GM18505 (cell line): ENCODE data around the gene ZSCAN5A.
"Not testable (repeated sequence)": the region's sequence is repeated elsewhere in the genome, so short reads cannot be mapped to it uniquely, and the experiment has no call there.

ENCODE experiments used
- ATAC-seq: cut with Tn5 transposase; IDR thresholded peaks from one replicate; pipeline ENCODE4 v1.9.1; 2021; ENCODE audit not compliant: unreplicated experiment
- POLR2A ChIP-seq: IDR thresholded peaks from 4 replicates; pipeline ENCODE4 v1.6.1; 2011; ENCODE audit warnings: borderline replicate concordance; ENCODE audit not compliant: insufficient read depth, insufficient read length; ENCODE audit errors: extremely low read depth

Gene ZSCAN5A

GRCh38 chr19:56314381-56315076, at the start of gene ZSCAN5A:
ZSCAN5A (minus strand) TSS chr19:56314839; CDS start chr19:56225046, 89,793 bp downstream.
- ATAC-seq: peak; percentile 70
- peak; percentile 70 for TF ChIP-seq POLR2A

GRCh38 chr19:56360841-56361240, 46.2 kb upstream of the ZSCAN5A start:
- no peak for TF ChIP-seq POLR2A

GRCh38 chr19:56356944-56357343, 42.3 kb upstream of the ZSCAN5A start:
- ATAC-seq: no peak
- TF ChIP-seq POLR2A: no peak

More at GRCh38 chr19:56360841-56361240, 46.2 kb upstream of the ZSCAN5A start:
- no peak for ATAC-seq

- no peak for TF ChIP-seq POLR2A
- ATAC-seq: no peak
Observed at GRCh38 chr19:56355517-56355916, 40.9 kb upstream of the ZSCAN5A start.

- no peak for TF ChIP-seq POLR2A
- ATAC-seq: no peak
Observed at GRCh38 chr19:56351208-56351607, 36.6 kb upstream of the ZSCAN5A start.

- ATAC-seq: no peak
- TF ChIP-seq POLR2A: no peak
Observed at GRCh38 chr19:56350416-56351045, 35.9 kb upstream of the ZSCAN5A start.

GRCh38 chr19:56348289-56348877, 33.7 kb upstream of the ZSCAN5A start:
- TF ChIP-seq POLR2A: no peak
- ATAC-seq: no peak

- no peak for TF ChIP-seq POLR2A
- no peak for ATAC-seq
Observed at GRCh38 chr19:56347163-56347778, 32.6 kb upstream of the ZSCAN5A start.

GRCh38 chr19:56341948-56342347, 27.3 kb upstream of the ZSCAN5A start:
- no peak for TF ChIP-seq POLR2A
- ATAC-seq: no peak

GRCh38 chr19:56339031-56339430, 24.4 kb upstream of the ZSCAN5A start:
- not testable (repeated sequence) for ATAC-seq

- not testable (repeated sequence) for ATAC-seq
Observed at GRCh38 chr19:56337077-56337476, 22.4 kb upstream of the ZSCAN5A start.

GRCh38 chr19:56335371-56335770, 20.7 kb upstream of the ZSCAN5A start:
- ATAC-seq: not testable (repeated sequence)

- TF ChIP-seq POLR2A: no peak
- ATAC-seq: no peak
Observed at GRCh38 chr19:56333506-56333905, 18.9 kb upstream of the ZSCAN5A start.

- ATAC-seq: no peak
- no peak for TF ChIP-seq POLR2A
Observed at GRCh38 chr19:56332695-56333094, 18.1 kb upstream of the ZSCAN5A start.

GRCh38 chr19:56324436-56324835, 9.8 kb upstream of the ZSCAN5A start:
- no peak for ATAC-seq
- TF ChIP-seq POLR2A: no peak
